Measurements from ENCODE around the gene GSDME.

Gene GSDME

DNA sequence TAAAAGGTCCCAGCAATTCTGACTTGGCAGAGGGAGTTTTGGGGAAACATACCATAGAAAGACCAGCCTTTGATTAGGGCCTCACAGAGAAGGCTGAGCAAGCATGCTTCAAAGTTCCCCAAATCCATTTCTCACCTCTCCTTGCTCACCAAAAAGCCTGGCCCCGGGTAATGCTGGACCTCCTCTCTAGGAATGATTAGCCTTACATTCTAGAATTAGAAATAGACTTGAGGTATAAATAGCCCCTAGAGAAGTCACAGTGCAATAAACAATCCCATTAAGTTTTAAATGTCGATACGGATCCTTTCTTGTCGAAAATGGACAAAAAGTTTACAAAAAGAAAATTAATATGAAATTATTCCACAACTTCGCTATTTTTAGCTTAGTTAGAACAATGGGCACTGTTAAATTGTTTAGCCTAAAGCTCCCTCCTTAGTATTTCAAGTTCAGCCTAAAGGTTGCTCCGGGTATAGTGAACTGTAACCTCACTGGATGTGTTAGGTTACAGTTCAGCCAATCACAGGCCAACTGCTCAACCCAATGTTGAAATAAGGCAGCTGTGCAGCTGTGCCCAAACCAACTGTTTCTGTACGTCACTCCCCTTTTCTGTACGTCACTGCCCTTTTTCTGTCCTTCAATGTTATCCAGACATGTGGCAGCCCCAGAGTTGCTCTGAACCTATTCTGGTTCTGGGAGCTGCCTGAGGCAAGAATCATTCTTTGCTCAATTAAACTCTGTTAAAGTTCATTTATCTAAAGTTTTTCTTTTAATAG lies 7.9 kb upstream of the GSDME start:
- no peak for DNase-seq (ENCODE audit: low read depth, low spot score)
- H3K4me3 ChIP-seq = no peak overlapping the region
- TF ChIP-seq FOXP2 (optimal IDR thresholded peaks at IDR 0.05; ENCODE audit: control extremely low read depth, extremely low read length, insufficient read depth) = no peak
- TF ChIP-seq EZH2 (IDR thresholded peaks at IDR 0.05) = no peak
- no peak for TF ChIP-seq POLR2AphosphoS5 (IDR thresholded peaks at IDR 0.05; ENCODE audit: borderline replicate concordance, low read depth, low read length)
- H3K9ac ChIP-seq (ENCODE audit: insufficient read length) = no peak overlapping the region
- no peaks in the 10 kb centered on the region for H3K9me3 ChIP-seq (ENCODE audit: low read depth, low read length)
- H3K27ac ChIP-seq = no peak overlapping the region
- no peaks in the 10 kb centered on the region for H3K36me3 ChIP-seq (ENCODE audit: insufficient read depth, low read length)

- no peak for DNase-seq (ENCODE audit: low read depth, low spot score)
- Histone ChIP-seq H3K9me3 (ENCODE audit: low read depth, low read length) (no peaks in the 10 kb centered on the region), H3K4me3 (no peak overlapping the region), H3K27ac (no peak overlapping the region), H3K9ac (ENCODE audit: insufficient read length) (no peak overlapping the region), H3K36me3 (ENCODE audit: insufficient read depth, low read length) (no peaks in the 10 kb centered on the region)
- TF ChIP-seq FOXP2 (optimal IDR thresholded peaks at IDR 0.05; ENCODE audit: control extremely low read depth, extremely low read length, insufficient read depth) = no peak
- TF ChIP-seq POLR2AphosphoS5 (IDR thresholded peaks at IDR 0.05; ENCODE audit: borderline replicate concordance, low read depth, low read length) = no peak
- TF ChIP-seq EZH2 (IDR thresholded peaks at IDR 0.05) = no peak
These were observed 6.7 kb upstream of the GSDME start for GRCh38 chr7:24764011-24764410.

DNA sequence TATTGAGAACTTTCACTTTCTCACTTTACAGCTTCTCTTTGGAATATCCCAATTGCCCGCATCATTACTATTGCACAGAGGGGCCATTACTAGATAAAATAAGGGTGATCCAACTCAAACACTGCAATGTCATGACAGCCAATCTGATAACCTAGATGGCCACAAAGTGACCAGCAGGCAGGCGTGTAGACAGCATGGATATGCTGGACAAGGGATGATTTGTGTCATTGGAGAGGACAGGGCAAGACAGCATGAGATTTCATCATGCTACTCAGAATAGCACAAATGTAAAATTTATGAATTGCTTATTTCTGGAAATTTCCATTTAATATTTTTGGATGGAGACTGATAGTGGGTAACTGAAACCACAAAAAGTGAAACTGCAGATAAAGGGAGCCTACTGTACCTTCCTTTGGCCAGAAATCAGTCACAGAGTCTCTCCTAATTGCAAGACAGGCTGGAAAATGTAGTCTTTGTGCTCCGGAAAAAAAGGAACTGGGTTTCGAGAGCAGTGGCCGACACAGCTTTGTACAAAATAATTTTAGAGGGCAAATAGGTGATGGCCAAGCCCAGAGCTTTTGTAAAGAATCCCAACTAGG lies 6.1 kb upstream of the GSDME start:
- Histone ChIP-seq H3K36me3 (ENCODE audit: insufficient read depth, low read length) (no peaks in the 10 kb centered on the region), H3K9ac (ENCODE audit: insufficient read length) (no peak overlapping the region), H3K4me3 (no peak overlapping the region), H3K9me3 (ENCODE audit: low read depth, low read length) (no peaks in the 10 kb centered on the region), H3K27ac (no peak overlapping the region)
- no peak for TF ChIP-seq POLR2AphosphoS5 (IDR thresholded peaks at IDR 0.05; ENCODE audit: borderline replicate concordance, low read depth, low read length)
- no peak for TF ChIP-seq EZH2 (IDR thresholded peaks at IDR 0.05)
- DNase-seq (ENCODE audit: low read depth, low spot score) = no peak

DNA sequence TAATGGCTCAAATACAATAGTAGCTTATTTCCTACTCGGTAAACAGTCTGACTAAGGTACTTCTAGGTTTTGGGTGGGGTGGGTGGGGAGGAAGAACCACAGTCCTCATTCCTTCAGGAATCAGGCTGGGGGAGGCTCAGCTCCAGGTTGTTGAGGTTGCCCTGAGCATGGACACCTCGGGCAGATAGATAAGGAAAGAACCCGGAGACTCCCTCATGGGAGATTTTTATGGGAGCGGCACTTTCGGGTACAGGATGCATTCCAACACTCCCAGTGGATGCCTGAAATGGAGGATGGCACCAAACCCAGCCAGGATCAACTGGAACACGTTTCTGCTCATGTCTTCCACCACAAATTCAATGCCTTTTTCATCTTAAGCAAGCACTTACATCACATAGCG lies 5.5 kb upstream of the GSDME start:
- no peaks in the 10 kb centered on the region for H3K9me3 ChIP-seq (ENCODE audit: low read depth, low read length)
- no peak for DNase-seq (ENCODE audit: low read depth, low spot score)
- TF ChIP-seq POLR2AphosphoS5 (IDR thresholded peaks at IDR 0.05; ENCODE audit: borderline replicate concordance, low read depth, low read length) (no peak), EZH2 (IDR thresholded peaks at IDR 0.05) (no peak), FOXP2 (optimal IDR thresholded peaks at IDR 0.05; ENCODE audit: control extremely low read depth, extremely low read length, insufficient read depth) (no peak)
- H3K4me3 ChIP-seq = no peak overlapping the region
- H3K36me3 ChIP-seq (ENCODE audit: insufficient read depth, low read length) = no peaks in the 10 kb centered on the region
- H3K9ac ChIP-seq (ENCODE audit: insufficient read length) = no peak overlapping the region
- H3K27ac ChIP-seq = no peak overlapping the region

DNA sequence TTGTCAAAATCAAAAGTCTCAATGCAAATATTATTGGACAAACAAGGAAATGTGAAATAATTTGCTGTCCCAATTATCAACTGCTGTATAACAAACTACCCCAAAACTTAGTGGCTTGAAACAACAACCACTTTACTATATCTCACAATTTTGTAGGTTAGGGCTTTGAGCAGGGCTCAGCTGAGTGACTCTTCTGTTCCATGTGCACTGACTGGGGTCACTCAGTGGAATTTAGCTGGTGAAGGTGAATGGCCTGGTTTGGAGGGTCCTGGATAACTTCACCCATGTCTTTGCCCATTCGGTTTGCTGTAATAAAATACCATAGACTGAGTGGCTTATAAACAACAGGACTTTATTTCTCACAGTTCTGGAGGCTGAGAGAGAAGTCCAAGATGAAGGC lies 3.7 kb upstream of the GSDME start:
- DNase-seq (ENCODE audit: low read depth, low spot score) = no peak
- Histone ChIP-seq H3K9me3 (ENCODE audit: low read depth, low read length) (no peaks in the 10 kb centered on the region), H3K36me3 (ENCODE audit: insufficient read depth, low read length) (no peaks in the 10 kb centered on the region), H3K4me3 (no peak overlapping the region), H3K9ac (ENCODE audit: insufficient read length) (no peak overlapping the region), H3K27ac (no peak overlapping the region)
- TF ChIP-seq POLR2AphosphoS5 (IDR thresholded peaks at IDR 0.05; ENCODE audit: borderline replicate concordance, low read depth, low read length) (no peak), FOXP2 (optimal IDR thresholded peaks at IDR 0.05; ENCODE audit: control extremely low read depth, extremely low read length, insufficient read depth) (no peak), EZH2 (IDR thresholded peaks at IDR 0.05) (no peak)

DNA sequence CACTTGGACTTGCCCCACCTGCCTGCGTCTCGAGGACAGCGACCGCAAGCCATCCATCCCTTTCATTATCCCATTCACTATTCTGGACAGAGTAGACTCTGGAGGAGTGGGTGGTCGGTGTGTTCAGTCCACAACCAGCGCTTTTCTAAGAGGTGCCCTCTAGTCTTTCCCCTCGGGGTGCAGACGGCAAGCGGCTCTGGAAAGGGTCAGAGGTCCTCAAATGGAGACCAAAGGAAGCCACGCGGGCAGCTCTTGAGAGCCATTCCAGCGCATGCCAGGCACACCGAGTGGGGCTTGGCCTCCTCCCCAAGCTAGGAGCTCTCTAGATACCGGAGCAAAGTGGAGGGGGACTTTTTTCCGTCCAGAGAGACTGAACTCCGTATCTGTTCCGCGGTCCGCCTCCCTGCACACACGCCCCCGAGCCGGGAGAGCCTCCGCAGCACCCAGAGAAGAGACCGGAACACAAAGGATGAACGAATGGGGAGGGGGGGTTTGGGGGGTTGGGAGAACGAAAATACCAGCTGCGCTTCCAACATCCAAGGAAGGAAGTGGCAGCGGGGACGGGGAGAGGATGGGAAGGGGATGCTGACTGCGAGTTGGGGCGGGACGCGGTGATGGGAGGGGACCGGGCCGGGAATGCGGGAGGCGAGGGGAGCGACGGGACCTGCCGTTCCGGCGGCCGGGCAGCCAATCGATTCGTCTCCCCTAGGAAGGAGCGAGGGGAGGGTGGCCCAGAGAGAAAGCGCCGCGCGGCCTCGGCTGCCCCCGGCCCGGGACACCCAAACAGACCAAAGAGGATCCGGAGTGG lies 515 bp downstream of the GSDME start:
- no peak for TF ChIP-seq FOXP2 (optimal IDR thresholded peaks at IDR 0.05; ENCODE audit: control extremely low read depth, extremely low read length, insufficient read depth)
- H3K4me3 ChIP-seq = peak overlapping the region; percentile 87
- DNase-seq (ENCODE audit: low read depth, low spot score) = no peak
- no peaks in the 10 kb centered on the region for H3K36me3 ChIP-seq (ENCODE audit: insufficient read depth, low read length)
- peak overlapping the region; percentile 53 for H3K9ac ChIP-seq (ENCODE audit: insufficient read length)
- no peak overlapping the region for H3K27ac ChIP-seq
- no peaks in the 10 kb centered on the region for H3K9me3 ChIP-seq (ENCODE audit: low read depth, low read length)

DNA sequence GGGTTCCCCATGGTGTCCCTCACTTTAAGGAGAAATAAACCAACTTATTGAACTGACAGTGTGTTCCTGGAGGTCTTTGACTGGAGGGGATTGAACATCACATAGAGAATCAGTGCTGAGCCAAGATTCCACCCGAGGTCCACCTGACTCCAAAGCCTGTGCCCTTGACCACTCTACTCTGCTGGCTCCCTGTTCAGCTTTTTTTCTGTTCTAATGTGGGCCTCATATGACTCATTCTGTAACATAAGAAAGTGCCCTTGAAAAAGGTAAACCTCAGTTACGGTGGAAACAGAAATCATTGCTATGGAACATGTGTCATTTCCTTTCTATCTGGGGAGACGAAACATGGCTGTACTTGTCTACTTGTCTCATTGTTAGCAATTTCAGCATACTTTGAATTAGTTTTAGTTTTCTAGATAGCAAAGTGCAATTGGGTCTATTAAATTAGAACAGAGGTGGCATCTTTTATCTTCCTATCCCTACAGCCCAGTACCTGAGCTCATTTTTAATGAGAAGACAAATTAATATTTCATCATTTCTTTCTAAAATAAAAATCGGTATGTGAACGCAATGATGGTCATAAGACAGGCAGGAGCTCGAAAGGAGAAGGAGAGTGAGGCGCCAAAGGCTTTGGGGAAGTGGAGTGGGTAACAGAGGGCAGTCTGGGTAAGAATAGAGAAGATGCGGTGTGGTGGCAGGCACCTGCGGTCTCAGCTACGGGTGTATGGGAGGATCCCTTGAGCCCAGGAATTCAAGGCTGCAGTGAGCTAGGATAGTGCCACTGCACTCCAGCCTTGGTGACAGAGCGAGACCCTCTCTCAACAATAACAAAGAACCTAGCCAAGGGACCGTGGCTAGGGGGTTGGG lies 1.5 kb downstream of the GSDME start:
- Histone ChIP-seq H3K27ac (no peak overlapping the region), H3K9me3 (ENCODE audit: low read depth, low read length) (no peaks in the 10 kb centered on the region), H3K4me3 (no peak overlapping the region), H3K36me3 (ENCODE audit: insufficient read depth, low read length) (no peaks in the 10 kb centered on the region), H3K9ac (ENCODE audit: insufficient read length) (no peak overlapping the region)
- TF ChIP-seq EZH2 (IDR thresholded peaks at IDR 0.05) (no peak), FOXP2 (optimal IDR thresholded peaks at IDR 0.05; ENCODE audit: control extremely low read depth, extremely low read length, insufficient read depth) (no peak), POLR2AphosphoS5 (IDR thresholded peaks at IDR 0.05; ENCODE audit: borderline replicate concordance, low read depth, low read length) (no peak)
- no peak for DNase-seq (ENCODE audit: low read depth, low spot score)

All from SK-N-MC (cell line).